ENCODE data around the gene LMNTD2. TPM values are rescaled to one million over a fixed set of nuclear protein-coding genes. Genes with fewer than 3 reads are reported as not detected.

The LMNTD2 gene
- total RNA-seq, 2 donors from 2014 or later: 6.0 to 12.9 TPM

DNA sequence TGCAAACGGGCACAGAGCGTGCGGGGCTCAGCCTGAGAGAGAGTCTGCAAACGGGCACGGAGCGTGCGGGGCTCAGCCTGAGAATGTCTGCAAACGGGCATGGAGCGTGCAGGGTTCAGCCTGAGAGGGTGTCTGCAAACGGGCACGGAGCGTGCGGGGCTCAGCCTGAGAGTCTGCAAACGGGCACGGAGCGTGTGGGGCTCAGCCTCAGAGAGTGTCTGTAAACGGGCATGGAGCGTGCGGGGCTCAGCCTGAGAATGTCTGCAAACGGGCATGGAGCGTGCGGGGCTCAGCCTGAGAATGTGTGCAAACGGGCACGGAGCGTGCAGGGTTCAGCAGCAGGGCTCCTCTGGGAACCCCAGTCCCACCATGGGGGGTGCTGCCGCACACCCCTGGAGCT, 29.3 kb upstream of the LMNTD2 start:
- no peak overlapping the region for H3K27ac ChIP-seq
- no peak for DNase-seq
- peaks cover 18 to 40% of the 10 kb centered on the region in 2 donors for H3K36me3 ChIP-seq (replicated peaks in 1 of 2; ENCODE audit: insufficient read depth in 1 of 2, low read depth in 2 of 2)
- no peak overlapping the region for H3K4me3 ChIP-seq
- TF ChIP-seq CTCF (IDR thresholded peaks at IDR 0.05): no peak
- no peak for TF ChIP-seq POLR2A (IDR thresholded peaks at IDR 0.05)
- no peaks in the 10 kb centered on the region for H3K27me3 ChIP-seq
- H3K9me3 ChIP-seq: no peaks in the 10 kb centered on the region
- no peak for ATAC-seq
- no peaks in the 10 kb centered on the region for H3K4me1 ChIP-seq
- 93 to 96% methylated on average over 25 to 26 of the region's 26 CpGs for WGBS, 2 donors
- intact Hi-C loops (cut with DNase I): no loop called here

DNA sequence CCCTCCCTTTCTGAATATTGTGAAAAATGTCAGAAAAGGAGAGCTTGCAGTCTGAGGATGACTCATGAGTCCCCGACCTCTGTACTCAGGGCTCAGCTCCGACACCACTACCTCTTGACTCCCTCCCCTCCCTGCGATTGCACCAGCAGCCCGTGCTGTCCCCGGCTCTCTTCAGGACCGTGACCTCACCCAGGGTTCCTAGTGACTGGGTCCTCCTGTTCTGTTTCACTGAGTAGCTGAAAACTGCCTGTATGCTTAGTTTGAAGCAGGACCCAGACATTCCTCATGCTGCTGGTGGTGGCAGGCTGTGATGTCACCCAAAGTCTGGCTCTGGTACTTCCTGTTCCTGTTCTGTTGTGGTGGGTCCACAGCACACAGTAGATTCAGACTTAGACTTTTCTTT, 27.4 kb upstream of the LMNTD2 start:
- Histone ChIP-seq H3K9me3 (no peaks in the 10 kb centered on the region), H3K27me3 (no peaks in the 10 kb centered on the region), H3K4me1 (no peaks in the 10 kb centered on the region), H3K4me3 (no peak overlapping the region), H3K27ac (peak overlapping the region in 1 of 4 donors; percentile 43), H3K36me3 (replicated peaks in 1 of 2; ENCODE audit: insufficient read depth in 1 of 2, low read depth in 2 of 2) (peaks cover 6 to 33% of the 10 kb centered on the region in 2 donors)
- peak; percentile 44 for ATAC-seq
- WGBS, 2 donors: 74 to 81% methylated on average over 6 of the region's 6 CpGs
- TF ChIP-seq POLR2A (IDR thresholded peaks at IDR 0.05) (no peak), CTCF (IDR thresholded peaks at IDR 0.05) (no peak)
- intact Hi-C loops (cut with DNase I): no loop called here
- peak in 1 of 4 donors; percentile 76 for DNase-seq

- Histone ChIP-seq H3K9me3 (no peaks in the 10 kb centered on the region), H3K4me1 (no peaks in the 10 kb centered on the region), H3K36me3 (replicated peaks in 1 of 2; ENCODE audit: insufficient read depth in 1 of 2, low read depth in 2 of 2) (peaks cover 1 to 31% of the 10 kb centered on the region in 2 donors), H3K4me3 (no peak overlapping the region), H3K27ac (peak overlapping the region in 1 of 4 donors; percentile 43), H3K27me3 (no peaks in the 10 kb centered on the region)
- DNase-seq (no peak), ATAC-seq (no peak)
- intact Hi-C loops (cut with DNase I): no loop called here
- TF ChIP-seq CTCF (IDR thresholded peaks at IDR 0.05) (no peak), POLR2A (IDR thresholded peaks at IDR 0.05) (no peak)
- 85 to 86% methylated on average over 7 to 8 of the region's 8 CpGs for WGBS, 2 donors
Observed at GRCh38 chr11:587546-587945, 27.0 kb upstream of the LMNTD2 start.

- DNase-seq (no peak), ATAC-seq (no peak)
- WGBS, 2 donors: 81 to 85% methylated on average over 19 to 29 of the region's 32 CpGs
- TF ChIP-seq POLR2A (IDR thresholded peaks at IDR 0.05) (no peak), CTCF (IDR thresholded peaks at IDR 0.05) (no peak)
- intact Hi-C loops (cut with DNase I): no loop called here
- no peaks in the 10 kb centered on the region for H3K9me3 ChIP-seq
- no peak overlapping the region for H3K4me3 ChIP-seq
- no peaks in the 10 kb centered on the region for H3K27me3 ChIP-seq
- peaks cover 2% of the 10 kb centered on the region for H3K4me1 ChIP-seq
- H3K27ac ChIP-seq: peak overlapping the region in 1 of 4 donors; percentile 43
- peaks cover 5 to 28% of the 10 kb centered on the region in 2 donors for H3K36me3 ChIP-seq (replicated peaks in 1 of 2; ENCODE audit: insufficient read depth in 1 of 2, low read depth in 2 of 2)
Observed at GRCh38 chr11:586376-587316, 26.1 kb upstream of the LMNTD2 start.
